Measurements from ENCODE around the gene CA10. TPM values are rescaled to one million over a fixed set of nuclear protein-coding genes. Genes with fewer than 3 reads are reported as not detected.

CA10 gene
- total RNA-seq, 2 donors from 2014 or later: 0.91 TPM; not detected in 1

DNA sequence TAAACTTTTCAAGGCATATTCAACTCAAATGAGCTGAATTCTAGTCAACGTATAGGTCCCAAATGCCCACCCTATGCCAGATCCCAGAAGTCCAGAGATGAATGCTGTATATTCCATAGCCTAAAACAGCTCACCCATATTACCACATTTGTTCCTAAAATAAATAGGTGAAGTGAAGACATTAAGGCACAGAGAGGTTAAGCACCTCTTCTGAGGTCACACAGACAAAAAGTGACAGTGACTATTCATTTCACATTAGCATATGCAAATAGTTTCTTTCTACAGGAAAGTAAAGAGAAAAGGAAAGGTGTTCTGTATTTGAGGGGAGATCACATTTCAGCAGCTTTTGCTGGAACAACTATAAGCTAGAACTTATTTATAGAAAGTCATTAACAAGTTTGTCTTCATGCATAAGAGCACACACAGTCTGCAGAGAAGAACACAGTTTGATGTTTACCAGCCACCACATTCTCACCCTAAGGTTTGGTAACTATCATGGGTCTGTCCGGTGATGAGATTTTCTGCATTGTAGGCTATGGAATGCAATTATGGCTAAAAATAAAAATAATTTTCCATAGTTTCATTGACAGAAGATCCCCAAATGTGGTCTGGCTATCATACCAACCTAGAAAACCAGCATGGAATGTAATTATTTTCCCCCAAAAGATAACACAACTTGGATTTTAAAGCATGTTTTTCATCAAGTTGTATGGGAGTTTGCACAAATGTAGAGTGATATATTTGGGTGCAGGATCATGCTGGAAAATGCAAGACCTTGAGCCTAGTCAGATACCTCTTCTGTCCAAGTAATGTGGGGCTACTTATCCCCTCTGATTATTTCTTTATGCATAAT is 496.1 kb downstream of the CA10 start:
- WGBS: 87% methylated on average over 2 of the region's 2 CpGs
- Histone ChIP-seq H3K36me3 (no peaks in the 10 kb centered on the region), H3K4me3 (no peak overlapping the region), H3K9me3 (no peaks in the 10 kb centered on the region), H3K27me3 (replicated peaks; ENCODE audit: insufficient read depth) (no peaks in the 10 kb centered on the region), H3K27ac (no peak overlapping the region), H3K4me1 (replicated peaks) (no peaks in the 10 kb centered on the region)
- DNase-seq (ENCODE audit: low spot score): no peak
- TF ChIP-seq POLR2AphosphoS5 (IDR thresholded peaks at IDR 0.05) (no peak), POLR2A (IDR thresholded peaks at IDR 0.05) (no peak)
- TF ChIP-seq, protein P1, sequence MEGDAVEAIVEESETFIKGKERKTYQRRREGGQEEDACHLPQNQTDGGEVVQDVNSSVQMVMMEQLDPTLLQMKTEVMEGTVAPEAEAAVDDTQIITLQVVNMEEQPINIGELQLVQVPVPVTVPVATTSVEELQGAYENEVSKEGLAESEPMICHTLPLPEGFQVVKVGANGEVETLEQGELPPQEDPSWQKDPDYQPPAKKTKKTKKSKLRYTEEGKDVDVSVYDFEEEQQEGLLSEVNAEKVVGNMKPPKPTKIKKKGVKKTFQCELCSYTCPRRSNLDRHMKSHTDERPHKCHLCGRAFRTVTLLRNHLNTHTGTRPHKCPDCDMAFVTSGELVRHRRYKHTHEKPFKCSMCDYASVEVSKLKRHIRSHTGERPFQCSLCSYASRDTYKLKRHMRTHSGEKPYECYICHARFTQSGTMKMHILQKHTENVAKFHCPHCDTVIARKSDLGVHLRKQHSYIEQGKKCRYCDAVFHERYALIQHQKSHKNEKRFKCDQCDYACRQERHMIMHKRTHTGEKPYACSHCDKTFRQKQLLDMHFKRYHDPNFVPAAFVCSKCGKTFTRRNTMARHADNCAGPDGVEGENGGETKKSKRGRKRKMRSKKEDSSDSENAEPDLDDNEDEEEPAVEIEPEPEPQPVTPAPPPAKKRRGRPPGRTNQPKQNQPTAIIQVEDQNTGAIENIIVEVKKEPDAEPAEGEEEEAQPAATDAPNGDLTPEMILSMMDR (IDR thresholded peaks at IDR 0.05): no peak
- intact Hi-C loops (cut with DNase I): no loop called here

DNA sequence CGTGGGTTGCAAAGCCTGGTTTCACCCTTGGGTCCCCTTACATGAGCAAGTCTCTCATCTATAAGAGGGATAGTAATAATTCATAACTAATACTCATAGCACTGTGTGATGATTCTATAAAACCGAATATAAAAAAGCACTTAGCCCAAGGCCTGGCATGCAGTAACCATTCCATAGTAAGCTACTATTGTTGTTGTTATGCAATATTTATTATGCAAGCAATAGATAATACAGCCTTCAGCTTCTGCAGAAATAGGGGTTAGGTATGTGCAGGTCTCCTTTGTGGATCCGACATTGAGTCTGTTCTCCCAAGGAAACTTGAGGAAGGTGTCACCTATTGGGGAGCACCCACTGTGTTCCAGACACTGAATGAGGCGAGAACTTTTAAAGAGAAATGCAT is 497.1 kb downstream of the CA10 start:
- Histone ChIP-seq H3K4me3 (no peak overlapping the region), H3K4me1 (replicated peaks) (no peaks in the 10 kb centered on the region), H3K27me3 (replicated peaks; ENCODE audit: insufficient read depth) (peaks cover 2% of the 10 kb centered on the region), H3K36me3 (no peaks in the 10 kb centered on the region), H3K27ac (no peak overlapping the region), H3K9me3 (no peaks in the 10 kb centered on the region)
- intact Hi-C loops (cut with DNase I): no loop called here
- TF ChIP-seq, protein P1 (IDR thresholded peaks at IDR 0.05): no peak
- no peak for TF ChIP-seq POLR2AphosphoS5 (IDR thresholded peaks at IDR 0.05)
- no peak for TF ChIP-seq POLR2A (IDR thresholded peaks at IDR 0.05)
- DNase-seq (ENCODE audit: low spot score): no peak
- WGBS: 62% methylated on average over 4 of the region's 4 CpGs

- Histone ChIP-seq H3K9me3 (no peaks in the 10 kb centered on the region), H3K36me3 (no peaks in the 10 kb centered on the region), H3K4me3 (no peak overlapping the region), H3K4me1 (replicated peaks) (no peaks in the 10 kb centered on the region), H3K27me3 (replicated peaks; ENCODE audit: insufficient read depth) (peaks cover 2% of the 10 kb centered on the region), H3K27ac (no peak overlapping the region)
- no peak for DNase-seq (ENCODE audit: low spot score)
- intact Hi-C loops (cut with DNase I): no loop called here
- TF ChIP-seq, protein P1 (IDR thresholded peaks at IDR 0.05): no peak
- TF ChIP-seq POLR2AphosphoS5 (IDR thresholded peaks at IDR 0.05) (no peak), POLR2A (IDR thresholded peaks at IDR 0.05) (no peak)
- 83% methylated on average over 4 of the region's 4 CpGs for WGBS
Observed at GRCh38 chr17:51660266-51660665, 498.2 kb downstream of the CA10 start.

- no peak overlapping the region for H3K4me3 ChIP-seq
- H3K36me3 ChIP-seq: no peaks in the 10 kb centered on the region
- H3K27me3 ChIP-seq (replicated peaks; ENCODE audit: insufficient read depth): peaks cover 2% of the 10 kb centered on the region
- no peak for DNase-seq (ENCODE audit: low spot score)
- intact Hi-C loops (cut with DNase I): no loop called here
- no peak overlapping the region for H3K27ac ChIP-seq
- TF ChIP-seq, protein P1 (IDR thresholded peaks at IDR 0.05): no peak
- TF ChIP-seq POLR2A (IDR thresholded peaks at IDR 0.05) (no peak), POLR2AphosphoS5 (IDR thresholded peaks at IDR 0.05) (no peak)
- no peaks in the 10 kb centered on the region for H3K4me1 ChIP-seq (replicated peaks)
- no peaks in the 10 kb centered on the region for H3K9me3 ChIP-seq
Observed at GRCh38 chr17:51657224-51657623, 501.3 kb downstream of the CA10 start.

DNA sequence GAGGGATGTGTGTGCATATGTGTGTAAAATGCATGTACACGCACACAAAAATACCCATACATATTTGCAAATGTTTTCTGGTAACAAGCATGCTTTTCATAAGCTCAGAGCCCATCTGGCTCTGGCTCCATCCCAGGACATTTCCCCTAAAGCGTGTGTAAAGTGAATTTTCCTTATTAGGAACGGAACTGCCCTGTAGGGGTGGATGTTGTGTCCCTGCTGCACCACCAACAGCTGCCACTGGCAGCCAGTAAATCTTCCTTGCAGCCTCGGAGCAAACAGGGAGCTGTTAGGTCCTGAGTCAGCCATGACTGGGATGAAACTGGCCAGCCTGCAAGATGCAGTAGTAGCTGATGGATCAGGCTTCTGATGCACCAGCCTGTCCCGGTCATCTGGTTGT is 504.6 kb downstream of the CA10 start:
- TF ChIP-seq POLR2A (IDR thresholded peaks at IDR 0.05) (no peak), POLR2AphosphoS5 (IDR thresholded peaks at IDR 0.05) (no peak)
- TF ChIP-seq, protein P1 (IDR thresholded peaks at IDR 0.05): no peak
- no peaks in the 10 kb centered on the region for H3K4me1 ChIP-seq (replicated peaks)
- peaks cover 2% of the 10 kb centered on the region for H3K27me3 ChIP-seq (replicated peaks; ENCODE audit: insufficient read depth)
- intact Hi-C loops (cut with DNase I): no loop called here
- no peaks in the 10 kb centered on the region for H3K36me3 ChIP-seq
- 33% methylated on average over 5 of the region's 5 CpGs for WGBS
- no peak overlapping the region for H3K4me3 ChIP-seq
- H3K27ac ChIP-seq: no peak overlapping the region
- DNase-seq (ENCODE audit: low spot score): no peak
- H3K9me3 ChIP-seq: no peaks in the 10 kb centered on the region
